Measurements from ENCODE around the gene NUDT3.

Gene NUDT3

DNA sequence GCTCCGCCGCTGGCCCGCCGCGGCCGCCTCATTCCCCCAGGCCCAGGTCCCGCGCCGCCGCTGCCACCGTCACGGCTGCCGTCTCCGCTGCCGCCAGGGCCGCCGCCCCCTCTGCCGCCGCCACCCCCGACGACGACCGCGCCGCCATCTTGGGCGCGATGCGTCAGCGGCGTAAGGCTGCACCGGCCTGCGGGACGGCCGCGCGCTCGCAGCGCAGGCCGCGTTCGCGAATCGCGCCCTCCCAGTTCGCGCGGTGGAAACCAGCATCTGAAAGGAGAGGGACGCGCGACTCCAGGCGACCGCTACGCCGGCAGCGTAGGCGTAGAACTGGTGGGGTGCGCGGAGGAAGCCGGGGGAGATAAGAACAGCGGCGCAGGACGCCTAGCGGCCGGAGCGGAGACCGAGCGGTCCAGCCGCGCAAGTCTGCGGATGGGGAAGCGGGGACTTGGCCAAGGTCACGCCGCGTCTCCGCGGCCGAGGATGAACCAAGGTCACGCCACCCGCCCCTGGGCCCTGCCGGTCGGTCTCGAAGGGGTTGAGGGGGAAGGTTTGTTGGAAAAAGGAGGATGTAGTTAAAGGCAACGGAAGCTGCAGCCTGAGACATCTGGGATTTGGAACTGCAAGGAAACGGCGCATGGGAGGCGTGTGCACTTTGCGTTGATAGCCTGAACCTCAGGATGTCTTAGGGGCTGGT is at the start of gene NUDT3:
Gene NUDT3, minus strand, starts transcription at position 173 of the 694 bp plus-strand sequence. CDS start 307 bp downstream, outside the sequence.
- TF ChIP-seq POLR2A (IDR thresholded peaks at IDR 0.05; ENCODE audit: low read depth, low read length): peak; percentile 95
- peak; percentile 93 for DNase-seq (ENCODE audit: insufficient read length, low spot score)
- FAIRE-seq: peak; percentile 93

GRCh38 chr6:34441526-34441925 is 49.1 kb upstream of the NUDT3 start:
- FAIRE-seq (no peak), DNase-seq (ENCODE audit: insufficient read length, low spot score) (no peak)
- TF ChIP-seq POLR2A (IDR thresholded peaks at IDR 0.05; ENCODE audit: low read depth, low read length): no peak

DNA sequence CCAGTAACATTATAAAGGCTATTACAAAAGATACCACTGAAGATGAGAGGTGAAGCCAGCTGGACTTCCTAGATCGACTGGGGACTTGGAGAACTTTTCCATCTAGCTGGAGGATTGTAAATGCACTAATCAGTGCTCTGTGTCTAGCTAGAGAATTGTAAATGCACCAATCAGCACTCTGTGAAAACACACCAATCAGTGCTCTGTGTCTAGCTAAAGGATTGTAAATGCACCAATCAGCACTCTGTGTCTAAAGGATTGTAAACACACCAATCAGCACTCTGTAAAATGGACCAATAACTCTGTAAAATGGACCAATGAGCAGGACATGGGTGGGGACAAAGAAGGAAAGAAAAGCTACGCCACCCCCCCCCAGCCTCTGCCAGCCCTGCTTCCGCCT is 47.0 kb upstream of the NUDT3 start:
- TF ChIP-seq POLR2A (IDR thresholded peaks at IDR 0.05; ENCODE audit: low read depth, low read length): no peak
- no peak for DNase-seq (ENCODE audit: insufficient read length, low spot score)
- no peak for FAIRE-seq

GRCh38 chr6:34438705-34439104 is 46.2 kb upstream of the NUDT3 start:
- no peak for FAIRE-seq
- no peak for DNase-seq (ENCODE audit: insufficient read length, low spot score)
- no peak for TF ChIP-seq POLR2A (IDR thresholded peaks at IDR 0.05; ENCODE audit: low read depth, low read length)

GRCh38 chr6:34437644-34437970 is 45.1 kb upstream of the NUDT3 start:
- no peak for TF ChIP-seq POLR2A (IDR thresholded peaks at IDR 0.05; ENCODE audit: low read depth, low read length)
- FAIRE-seq (no peak), DNase-seq (ENCODE audit: insufficient read length, low spot score) (no peak)

DNA sequence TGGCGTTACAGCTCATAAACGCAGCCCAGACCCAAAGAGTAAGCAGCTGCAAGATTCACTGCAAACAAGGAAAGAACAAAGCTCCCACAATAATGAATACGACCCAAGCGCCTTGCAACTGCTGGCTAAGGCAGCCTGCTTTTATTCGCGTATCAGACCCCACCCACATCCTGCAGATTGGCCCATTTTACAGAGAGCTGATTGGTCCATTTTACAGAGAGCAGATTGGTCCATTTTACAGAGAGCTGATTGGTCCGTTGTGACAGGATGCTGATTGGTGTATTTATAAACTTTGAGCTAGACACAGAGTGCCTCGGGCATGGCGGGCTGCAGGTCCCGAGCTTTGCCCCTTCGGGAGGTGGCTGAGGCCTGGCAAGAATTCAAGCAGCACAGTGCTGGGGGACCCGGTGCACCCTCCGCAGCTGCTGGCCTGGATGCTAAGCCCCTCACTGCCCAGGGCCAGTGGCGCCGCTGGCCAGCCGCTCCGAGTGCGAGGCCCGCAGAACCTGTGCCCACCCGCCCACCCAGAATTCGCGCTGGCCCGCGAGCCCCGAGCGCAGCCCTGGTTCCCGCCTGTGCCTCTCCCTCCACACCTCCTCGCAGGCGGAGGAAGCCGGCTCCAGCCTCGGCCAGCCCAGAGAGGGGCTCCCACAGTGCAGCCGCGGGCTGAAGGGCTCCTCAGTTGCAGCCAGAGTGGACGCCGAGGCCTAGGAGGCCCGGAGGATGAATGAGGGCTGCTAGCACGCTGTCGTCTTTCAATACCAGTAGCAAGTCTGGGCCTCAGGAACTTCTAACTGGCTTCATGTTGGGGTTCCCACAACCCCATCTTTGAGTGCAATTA is 44.6 kb upstream of the NUDT3 start:
- DNase-seq (ENCODE audit: insufficient read length, low spot score) (no peak), FAIRE-seq (no peak)
- no peak for TF ChIP-seq POLR2A (IDR thresholded peaks at IDR 0.05; ENCODE audit: low read depth, low read length)

DNA sequence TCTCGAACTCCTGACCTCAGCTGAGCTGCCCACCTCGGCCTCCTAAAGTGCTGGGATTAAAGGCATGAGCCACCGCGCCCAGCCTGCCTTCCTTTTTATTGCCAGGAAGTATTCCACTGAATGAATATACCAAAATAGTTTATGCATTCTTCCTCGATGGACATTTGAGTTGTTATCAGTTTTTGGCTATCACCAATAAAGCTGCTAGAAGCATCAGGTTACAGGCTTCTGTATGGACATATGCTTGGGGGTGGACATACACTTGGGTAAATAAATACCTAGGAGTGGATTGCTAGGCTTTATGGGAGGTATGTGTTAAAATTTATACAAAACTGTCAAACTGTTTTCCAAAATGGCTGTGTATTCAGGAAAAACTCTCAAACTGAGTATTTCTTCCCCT is 43.4 kb upstream of the NUDT3 start:
- DNase-seq (ENCODE audit: insufficient read length, low spot score): no peak
- TF ChIP-seq POLR2A (IDR thresholded peaks at IDR 0.05; ENCODE audit: low read depth, low read length): no peak
- no peak for FAIRE-seq

DNA sequence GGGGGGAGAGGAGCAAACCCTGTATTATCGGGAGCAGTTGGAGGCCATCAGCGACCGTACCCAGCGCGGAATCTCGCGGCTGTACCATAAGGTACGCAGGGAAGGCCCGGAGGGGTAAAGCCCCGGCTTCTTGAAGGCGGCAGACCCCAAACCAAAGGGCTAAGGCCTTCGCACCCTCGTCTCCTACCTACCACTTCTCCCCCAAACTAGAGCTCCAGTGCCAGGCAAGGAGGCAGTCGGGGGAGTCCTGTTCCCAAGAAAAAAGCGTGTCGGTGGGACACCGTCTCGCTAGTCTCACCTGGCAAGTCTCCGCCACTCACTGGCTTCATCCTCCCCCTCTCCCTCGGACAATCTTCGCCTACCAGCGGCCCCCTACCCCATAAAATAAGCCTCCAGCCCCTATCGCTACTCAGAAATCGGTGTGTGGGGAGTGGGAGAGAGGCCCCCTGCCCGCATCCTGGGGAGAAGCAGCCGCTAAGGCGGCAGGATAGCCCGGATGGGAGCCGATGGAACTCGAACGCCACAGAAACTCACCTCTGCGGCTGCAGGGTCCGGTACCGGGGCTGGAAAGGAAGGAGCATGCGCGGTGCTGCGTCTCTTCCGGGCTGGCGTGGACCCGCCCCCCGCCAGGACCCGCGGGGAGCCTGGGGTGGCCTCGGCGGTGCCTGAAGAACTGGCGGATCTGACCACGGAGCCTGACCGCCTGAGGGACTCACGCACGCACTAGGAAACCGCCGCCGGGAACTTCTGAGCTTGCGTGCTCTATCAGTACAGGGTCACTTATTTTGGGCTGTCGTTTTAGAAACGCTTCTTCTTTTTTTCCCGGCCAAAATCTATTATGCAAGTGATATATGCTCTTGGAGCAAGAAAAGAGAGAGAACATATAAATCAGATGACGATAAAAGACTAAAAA is 33.3 kb upstream of the NUDT3 start, which contains the start of gene RPS10:
Gene RPS10, minus strand, starts transcription at position 572 of the 913 bp plus-strand sequence. CDS start 848 bp downstream, outside the sequence.
- FAIRE-seq (no peak), DNase-seq (ENCODE audit: insufficient read length, low spot score) (peak; percentile 87)
- TF ChIP-seq POLR2A (IDR thresholded peaks at IDR 0.05; ENCODE audit: low read depth, low read length): peak; percentile 83

- FAIRE-seq: no peak
- no peak for TF ChIP-seq POLR2A (IDR thresholded peaks at IDR 0.05; ENCODE audit: low read depth, low read length)
- DNase-seq (ENCODE audit: insufficient read length, low spot score): no peak
Measured at GRCh38 chr6:34425132-34425497, 32.6 kb upstream of the NUDT3 start.

GRCh38 chr6:34424200-34425131 is 32.0 kb upstream of the NUDT3 start:
- DNase-seq (ENCODE audit: insufficient read length, low spot score): no peak
- TF ChIP-seq POLR2A (IDR thresholded peaks at IDR 0.05; ENCODE audit: low read depth, low read length): no peak
- FAIRE-seq: no peak

GRCh38 chr6:34423254-34423653 is 30.8 kb upstream of the NUDT3 start:
- DNase-seq (ENCODE audit: insufficient read length, low spot score) (no peak), FAIRE-seq (no peak)
- no peak for TF ChIP-seq POLR2A (IDR thresholded peaks at IDR 0.05; ENCODE audit: low read depth, low read length)

DNA sequence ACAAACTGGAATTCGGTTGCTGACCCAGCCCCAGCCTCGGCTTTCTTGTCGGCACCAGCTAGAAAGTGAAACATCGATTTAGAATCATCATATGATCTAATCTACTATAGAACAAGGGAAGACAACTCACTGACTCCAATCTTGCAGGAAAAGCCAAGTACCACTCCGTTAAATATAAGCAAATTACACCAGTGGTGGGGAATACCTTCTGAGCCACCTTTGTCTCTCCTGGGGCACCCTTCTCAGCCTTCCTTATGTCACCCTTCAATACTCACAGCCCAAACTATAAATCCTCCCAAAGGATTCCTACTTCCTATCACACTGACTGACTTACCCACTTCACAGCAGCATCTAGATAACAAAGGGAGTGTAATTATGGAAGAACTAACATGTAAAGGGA is 25.9 kb upstream of the NUDT3 start:
- no peak for TF ChIP-seq POLR2A (IDR thresholded peaks at IDR 0.05; ENCODE audit: low read depth, low read length)
- DNase-seq (ENCODE audit: insufficient read length, low spot score): no peak
- no peak for FAIRE-seq

- FAIRE-seq (no peak), DNase-seq (ENCODE audit: insufficient read length, low spot score) (no peak)
- no peak for TF ChIP-seq POLR2A (IDR thresholded peaks at IDR 0.05; ENCODE audit: low read depth, low read length)
Measured at GRCh38 chr6:34416877-34417371, 24.5 kb upstream of the NUDT3 start.
